Measurements from ENCODE around the gene LIMK2. TPM values are rescaled to one million over a fixed set of nuclear protein-coding genes. Genes with fewer than 3 reads are reported as not detected.

Gene LIMK2
- total and polyA plus RNA-seq, 2 donors: 21.6 to 32.6 TPM

DNA sequence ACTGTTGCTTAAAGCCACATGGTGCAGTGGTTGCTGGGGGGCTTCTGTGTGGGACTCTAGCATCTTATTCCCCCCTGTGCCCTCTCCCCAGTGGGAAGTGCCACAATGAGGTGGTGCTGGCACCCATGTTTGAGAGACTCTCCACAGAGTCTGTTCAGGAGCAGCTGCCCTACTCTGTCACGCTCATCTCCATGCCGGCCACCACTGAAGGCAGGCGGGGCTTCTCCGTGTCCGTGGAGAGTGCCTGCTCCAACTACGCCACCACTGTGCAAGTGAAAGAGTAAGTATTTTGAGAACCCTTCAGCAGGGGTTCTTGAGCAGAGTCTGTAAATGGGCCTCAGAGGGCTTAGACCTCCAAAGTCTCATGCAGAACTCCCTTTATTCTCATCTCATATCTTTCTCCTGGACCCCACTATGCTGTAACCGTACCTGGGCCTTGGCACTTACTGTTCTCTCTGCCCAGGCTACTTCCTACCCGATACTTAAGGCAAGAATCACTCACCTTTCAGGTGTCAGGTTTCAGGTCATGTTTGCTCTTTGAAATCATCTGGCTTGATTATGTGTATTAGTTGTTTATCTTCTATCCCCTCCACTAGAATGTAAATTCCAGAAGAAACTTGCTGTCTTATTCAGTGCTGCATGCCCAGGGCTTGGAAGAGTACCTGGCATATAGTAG is 47.8 kb downstream of the LIMK2 start:
- H3K4me3 ChIP-seq (ENCODE audit: low read length in 2 of 2): no peak overlapping the region
- H3K9me3 ChIP-seq (ENCODE audit: control insufficient read depth in 2 of 2, insufficient read depth in 1 of 2, low read length in 1 of 2): no peaks in the 10 kb centered on the region
- no peaks in the 10 kb centered on the region for H3K27me3 ChIP-seq (ENCODE audit: control insufficient read depth in 2 of 2, insufficient read depth in 1 of 2, low read length in 1 of 2)
- no peak for DNase-seq (ENCODE audit: low read depth in 6 of 9, low spot score in 9 of 9)
- H3K27ac ChIP-seq (ENCODE audit: low read depth in 1 of 2, low read length in 1 of 2): no peak overlapping the region
- 95% methylated on average over 8 of the region's 8 CpGs for WGBS
- H3K4me1 ChIP-seq (ENCODE audit: control insufficient read depth in 2 of 2, insufficient read depth in 2 of 2, low read length in 2 of 2): no peaks in the 10 kb centered on the region
- peaks cover 39 to 55% of the 10 kb centered on the region in 2 donors for H3K36me3 ChIP-seq (ENCODE audit: control insufficient read depth in 2 of 2, insufficient read depth in 2 of 2, low read length in 1 of 2)

DNA sequence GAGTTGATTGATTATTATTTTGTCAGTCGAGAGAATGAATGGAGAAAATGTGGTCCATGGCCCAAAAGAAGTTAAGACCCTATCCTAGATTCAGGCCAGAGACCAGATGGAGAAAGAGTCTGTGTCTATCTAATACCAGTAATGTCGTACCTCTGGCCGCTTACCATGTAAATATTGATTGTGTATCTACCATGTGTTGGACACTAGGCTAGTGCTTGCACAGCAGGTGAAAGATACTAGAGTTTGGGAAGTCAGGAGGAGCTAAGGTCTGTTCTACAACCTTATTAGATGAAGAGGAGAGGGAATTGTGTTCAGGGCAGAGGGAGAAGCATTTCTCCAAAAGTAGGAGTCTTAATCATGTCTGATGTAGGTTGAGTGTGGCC is 48.4 kb downstream of the LIMK2 start:
- WGBS: 98% methylated on average over 3 of the region's 3 CpGs
- peaks cover 39 to 55% of the 10 kb centered on the region in 2 donors for H3K36me3 ChIP-seq (ENCODE audit: control insufficient read depth in 2 of 2, insufficient read depth in 2 of 2, low read length in 1 of 2)

DNA sequence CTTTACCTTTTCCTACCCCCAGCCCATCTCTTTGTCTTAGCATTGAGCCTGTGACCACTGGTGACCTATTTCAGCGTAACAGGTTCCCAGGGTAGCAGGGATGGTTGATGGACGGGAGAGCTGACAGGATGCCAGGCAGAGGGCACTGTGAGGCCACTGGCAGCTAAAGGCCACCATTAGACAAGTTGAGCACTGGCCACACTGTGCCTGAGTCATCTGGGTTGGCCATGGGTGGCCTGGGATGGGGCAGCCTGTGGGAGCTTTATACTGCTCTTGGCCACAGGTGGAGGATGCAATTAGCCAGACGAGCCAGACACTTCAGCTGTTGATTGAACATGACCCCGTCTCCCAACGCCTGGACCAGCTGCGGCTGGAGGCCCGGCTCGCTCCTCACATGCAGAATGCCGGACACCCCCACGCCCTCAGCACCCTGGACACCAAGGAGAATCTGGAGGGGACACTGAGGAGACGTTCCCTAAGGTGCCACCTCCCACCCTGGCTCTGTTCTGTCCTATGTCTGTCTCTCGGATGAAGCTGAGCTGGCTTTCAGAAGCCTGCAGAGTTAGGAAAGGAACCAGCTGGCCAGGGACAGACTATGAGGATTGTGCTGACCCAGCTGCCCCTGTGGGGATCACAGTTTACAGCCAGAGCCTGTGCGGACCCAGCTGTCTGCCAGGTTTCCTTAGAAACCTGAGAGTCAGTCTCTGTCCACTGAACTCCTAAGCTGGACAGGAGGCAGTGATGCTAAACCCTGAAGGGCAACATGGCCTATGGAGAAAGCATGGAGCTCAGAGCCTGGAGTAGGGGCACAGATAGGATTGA is 50.4 kb downstream of the LIMK2 start:
- H3K9me3 ChIP-seq (ENCODE audit: control insufficient read depth in 2 of 2, insufficient read depth in 1 of 2, low read length in 1 of 2): no peaks in the 10 kb centered on the region
- 97% methylated on average over 13 of the region's 13 CpGs for WGBS
- H3K4me3 ChIP-seq (ENCODE audit: low read length in 2 of 2): no peak overlapping the region
- no peaks in the 10 kb centered on the region for H3K4me1 ChIP-seq (ENCODE audit: control insufficient read depth in 2 of 2, insufficient read depth in 2 of 2, low read length in 2 of 2)
- H3K36me3 ChIP-seq (ENCODE audit: control insufficient read depth in 2 of 2, insufficient read depth in 2 of 2, low read length in 1 of 2): peaks cover 53 to 71% of the 10 kb centered on the region in 2 donors
- no peak overlapping the region for H3K27ac ChIP-seq (ENCODE audit: low read depth in 1 of 2, low read length in 1 of 2)
- H3K27me3 ChIP-seq (ENCODE audit: control insufficient read depth in 2 of 2, insufficient read depth in 1 of 2, low read length in 1 of 2): no peaks in the 10 kb centered on the region
- DNase-seq (ENCODE audit: low read depth in 6 of 9, low spot score in 9 of 9): no peak

More for the DNA sequence above, 48.4 kb downstream of the LIMK2 start:
- no peaks in the 10 kb centered on the region for H3K27me3 ChIP-seq (ENCODE audit: control insufficient read depth in 2 of 2, insufficient read depth in 1 of 2, low read length in 1 of 2)
- no peak for DNase-seq (ENCODE audit: low read depth in 6 of 9, low spot score in 9 of 9)
- H3K9me3 ChIP-seq (ENCODE audit: control insufficient read depth in 2 of 2, insufficient read depth in 1 of 2, low read length in 1 of 2): no peaks in the 10 kb centered on the region
- no peak overlapping the region for H3K4me3 ChIP-seq (ENCODE audit: low read length in 2 of 2)
- H3K4me1 ChIP-seq (ENCODE audit: control insufficient read depth in 2 of 2, insufficient read depth in 2 of 2, low read length in 2 of 2): no peaks in the 10 kb centered on the region
- H3K27ac ChIP-seq (ENCODE audit: low read depth in 1 of 2, low read length in 1 of 2): no peak overlapping the region

DNA sequence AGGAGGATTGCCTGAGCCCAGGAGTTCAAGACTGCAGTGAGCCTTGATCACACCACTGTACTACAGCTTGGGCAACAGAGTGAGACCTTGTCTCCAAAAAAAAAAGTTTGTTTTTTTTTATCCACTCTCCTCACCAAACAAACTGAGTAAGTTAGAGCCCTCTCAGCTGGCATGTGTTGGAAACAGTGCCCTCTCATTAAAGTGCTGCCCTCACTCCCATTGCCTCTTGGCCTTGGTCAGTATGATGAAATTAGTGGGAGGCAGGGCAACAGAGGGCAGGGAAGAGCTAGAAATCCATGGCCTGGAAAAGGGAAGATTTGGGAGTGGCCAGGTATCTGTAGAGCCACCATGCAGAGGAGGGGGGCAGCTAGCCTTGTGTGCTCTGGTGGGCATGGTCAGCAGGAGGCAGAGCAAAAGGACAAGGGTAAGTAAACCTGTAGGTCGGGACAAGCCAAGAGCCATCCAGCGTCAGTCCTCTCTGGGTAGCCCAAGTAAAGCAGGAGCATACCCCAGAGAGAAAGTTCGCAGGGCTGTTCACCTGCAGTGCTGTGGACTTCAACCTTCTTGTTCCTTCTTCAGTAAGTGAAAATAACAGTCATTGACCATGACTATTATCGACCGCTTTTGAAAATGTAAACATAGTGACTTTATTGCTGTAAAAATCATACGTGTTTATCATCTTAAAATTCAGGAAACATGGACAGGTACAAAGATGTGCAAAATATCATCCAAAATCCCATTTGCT is 52.0 kb downstream of the LIMK2 start:
- no peak for DNase-seq (ENCODE audit: low read depth in 6 of 9, low spot score in 9 of 9)
- no peaks in the 10 kb centered on the region for H3K4me1 ChIP-seq (ENCODE audit: control insufficient read depth in 2 of 2, insufficient read depth in 2 of 2, low read length in 2 of 2)
- H3K4me3 ChIP-seq (ENCODE audit: low read length in 2 of 2): no peak overlapping the region
- peaks cover 56 to 72% of the 10 kb centered on the region in 2 donors for H3K36me3 ChIP-seq (ENCODE audit: control insufficient read depth in 2 of 2, insufficient read depth in 2 of 2, low read length in 1 of 2)
- H3K9me3 ChIP-seq (ENCODE audit: control insufficient read depth in 2 of 2, insufficient read depth in 1 of 2, low read length in 1 of 2): no peaks in the 10 kb centered on the region
- 99% methylated on average over 6 of the region's 6 CpGs for WGBS
- no peak overlapping the region for H3K27ac ChIP-seq (ENCODE audit: low read depth in 1 of 2, low read length in 1 of 2)
- H3K27me3 ChIP-seq (ENCODE audit: control insufficient read depth in 2 of 2, insufficient read depth in 1 of 2, low read length in 1 of 2): no peaks in the 10 kb centered on the region

DNA sequence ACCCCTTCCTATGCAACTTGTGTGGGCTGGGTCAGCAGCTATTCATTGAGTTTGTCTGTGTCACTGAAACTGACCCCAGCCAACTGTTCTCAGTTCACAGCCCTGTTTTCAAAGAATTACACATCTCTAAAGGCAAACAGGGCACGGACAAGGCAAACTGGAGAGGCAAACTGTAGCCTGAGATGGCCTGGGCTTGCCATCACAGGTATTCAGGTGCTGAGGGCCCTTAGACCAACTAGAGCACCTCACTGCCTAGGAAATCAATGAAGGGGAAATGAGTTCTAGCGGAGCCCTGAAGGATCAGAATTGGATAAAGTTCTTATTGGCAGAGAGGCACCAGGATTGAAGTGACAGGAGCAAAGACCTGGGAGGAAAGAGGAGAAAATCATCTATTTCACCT is 56.2 kb downstream of the LIMK2 start:
- WGBS: 98% methylated on average over 2 of the region's 2 CpGs

DNA sequence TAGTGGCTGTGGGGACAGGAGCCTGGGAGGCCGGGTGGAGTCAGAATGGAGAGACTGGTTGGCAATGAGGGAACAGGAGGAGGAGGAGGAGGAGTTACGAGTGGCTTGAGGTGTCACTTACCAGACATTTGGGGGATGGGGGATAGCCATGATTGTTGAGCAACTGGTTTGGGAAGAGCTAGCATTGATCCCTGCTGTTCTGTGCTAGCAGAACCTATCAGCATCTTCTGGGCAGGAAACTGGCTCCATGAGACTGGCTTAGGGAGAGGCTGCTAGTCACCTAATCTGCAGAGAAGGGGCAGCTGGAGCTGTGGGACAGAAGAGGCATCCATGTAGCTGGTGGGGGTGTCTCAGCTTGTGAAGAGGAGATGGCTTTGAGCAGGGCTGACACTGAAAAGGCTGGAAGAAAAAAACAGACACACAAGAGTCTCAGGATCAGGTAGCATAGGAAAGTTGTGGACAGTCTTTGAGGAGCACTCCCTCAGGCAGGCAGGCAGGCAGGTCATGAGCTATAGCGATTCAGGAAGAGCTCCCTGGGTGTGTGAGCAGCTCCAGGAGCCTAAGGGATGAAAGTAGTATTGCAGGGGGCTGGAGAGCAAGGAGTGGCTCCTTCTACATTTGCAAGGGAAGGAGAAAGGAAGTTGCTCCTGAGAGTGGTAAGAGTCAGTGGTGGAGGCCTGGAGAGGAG is 57.9 kb downstream of the LIMK2 start:
- Histone ChIP-seq H3K9me3 (ENCODE audit: control insufficient read depth in 2 of 2, insufficient read depth in 1 of 2, low read length in 1 of 2) (no peaks in the 10 kb centered on the region), H3K36me3 (ENCODE audit: control insufficient read depth in 2 of 2, insufficient read depth in 2 of 2, low read length in 1 of 2) (peaks cover 57 to 69% of the 10 kb centered on the region in 2 donors), H3K27me3 (ENCODE audit: control insufficient read depth in 2 of 2, insufficient read depth in 1 of 2, low read length in 1 of 2) (no peaks in the 10 kb centered on the region), H3K27ac (ENCODE audit: low read depth in 1 of 2, low read length in 1 of 2) (no peak overlapping the region), H3K4me3 (ENCODE audit: low read length in 2 of 2) (no peak overlapping the region), H3K4me1 (ENCODE audit: control insufficient read depth in 2 of 2, insufficient read depth in 2 of 2, low read length in 2 of 2) (no peaks in the 10 kb centered on the region)
- no peak for DNase-seq (ENCODE audit: low read depth in 6 of 9, low spot score in 9 of 9)
- WGBS: 91% methylated on average over 2 of the region's 3 CpGs

More for the DNA sequence above, 56.2 kb downstream of the LIMK2 start:
- no peaks in the 10 kb centered on the region for H3K27me3 ChIP-seq (ENCODE audit: control insufficient read depth in 2 of 2, insufficient read depth in 1 of 2, low read length in 1 of 2)
- no peak for DNase-seq (ENCODE audit: low read depth in 6 of 9, low spot score in 9 of 9)
- peaks cover 57 to 64% of the 10 kb centered on the region in 2 donors for H3K36me3 ChIP-seq (ENCODE audit: control insufficient read depth in 2 of 2, insufficient read depth in 2 of 2, low read length in 1 of 2)
- no peak overlapping the region for H3K27ac ChIP-seq (ENCODE audit: low read depth in 1 of 2, low read length in 1 of 2)
- no peaks in the 10 kb centered on the region for H3K9me3 ChIP-seq (ENCODE audit: control insufficient read depth in 2 of 2, insufficient read depth in 1 of 2, low read length in 1 of 2)
- H3K4me3 ChIP-seq (ENCODE audit: low read length in 2 of 2): no peak overlapping the region
- no peaks in the 10 kb centered on the region for H3K4me1 ChIP-seq (ENCODE audit: control insufficient read depth in 2 of 2, insufficient read depth in 2 of 2, low read length in 2 of 2)

DNA sequence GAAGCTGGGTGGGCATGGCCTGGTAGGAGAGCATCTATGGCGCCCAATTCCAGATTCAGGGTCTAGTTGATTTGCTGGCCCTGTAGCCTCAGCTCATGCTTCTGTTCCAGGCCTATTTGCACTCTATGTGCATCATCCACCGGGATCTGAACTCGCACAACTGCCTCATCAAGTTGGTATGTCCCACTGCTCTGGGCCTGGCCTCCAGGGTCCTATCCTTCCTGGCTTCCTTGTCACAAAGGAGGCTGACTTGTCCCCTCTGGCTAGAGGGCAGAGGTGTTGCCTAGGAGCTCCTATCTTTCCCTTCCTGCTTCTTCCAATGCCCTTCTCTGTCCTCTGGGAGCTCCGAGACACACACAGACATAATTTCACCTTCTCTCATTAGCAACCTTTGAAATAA is 58.9 kb downstream of the LIMK2 start:
- H3K27ac ChIP-seq (ENCODE audit: low read depth in 1 of 2, low read length in 1 of 2): no peak overlapping the region
- DNase-seq (ENCODE audit: low read depth in 6 of 9, low spot score in 9 of 9): no peak
- no peaks in the 10 kb centered on the region for H3K27me3 ChIP-seq (ENCODE audit: control insufficient read depth in 2 of 2, insufficient read depth in 1 of 2, low read length in 1 of 2)
- no peaks in the 10 kb centered on the region for H3K9me3 ChIP-seq (ENCODE audit: control insufficient read depth in 2 of 2, insufficient read depth in 1 of 2, low read length in 1 of 2)
- WGBS: 99% methylated on average over 4 of the region's 4 CpGs
- no peaks in the 10 kb centered on the region for H3K4me1 ChIP-seq (ENCODE audit: control insufficient read depth in 2 of 2, insufficient read depth in 2 of 2, low read length in 2 of 2)
- H3K4me3 ChIP-seq (ENCODE audit: low read length in 2 of 2): no peak overlapping the region
- H3K36me3 ChIP-seq (ENCODE audit: control insufficient read depth in 2 of 2, insufficient read depth in 2 of 2, low read length in 1 of 2): peaks cover 56 to 76% of the 10 kb centered on the region in 2 donors

DNA sequence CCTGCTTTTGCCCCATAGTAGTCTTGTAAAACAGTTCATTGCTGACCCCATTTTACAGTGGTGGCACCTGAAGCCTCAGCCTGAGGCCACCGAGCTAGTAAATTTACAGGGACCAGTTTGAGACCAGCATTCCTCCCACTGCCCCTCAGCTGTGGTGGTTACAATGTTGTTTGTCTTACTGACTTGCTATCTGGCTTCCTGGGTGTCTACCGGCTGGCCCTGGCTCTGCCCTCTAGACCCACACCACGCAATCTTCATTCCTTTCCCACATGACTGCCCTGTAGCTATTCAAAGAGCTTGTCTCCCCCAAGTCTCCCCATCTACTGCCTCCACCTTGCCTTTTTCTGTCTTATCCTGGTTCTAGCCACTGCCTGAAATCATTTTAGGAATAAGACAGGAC is 59.4 kb downstream of the LIMK2 start:
- WGBS: 98% methylated on average over 3 of the region's 3 CpGs
- H3K9me3 ChIP-seq (ENCODE audit: control insufficient read depth in 2 of 2, insufficient read depth in 1 of 2, low read length in 1 of 2): no peaks in the 10 kb centered on the region
- peaks cover 51 to 74% of the 10 kb centered on the region in 2 donors for H3K36me3 ChIP-seq (ENCODE audit: control insufficient read depth in 2 of 2, insufficient read depth in 2 of 2, low read length in 1 of 2)
- H3K27ac ChIP-seq (ENCODE audit: low read depth in 1 of 2, low read length in 1 of 2): peak overlapping the region in 1 of 2 donors; percentile 66
- H3K4me1 ChIP-seq (ENCODE audit: control insufficient read depth in 2 of 2, insufficient read depth in 2 of 2, low read length in 2 of 2): no peaks in the 10 kb centered on the region
- DNase-seq (ENCODE audit: low read depth in 6 of 9, low spot score in 9 of 9): no peak
- no peak overlapping the region for H3K4me3 ChIP-seq (ENCODE audit: low read length in 2 of 2)
- H3K27me3 ChIP-seq (ENCODE audit: control insufficient read depth in 2 of 2, insufficient read depth in 1 of 2, low read length in 1 of 2): no peaks in the 10 kb centered on the region
